Right ventricle myocardium superior (tissue), 1 donor: Measurements from ENCODE around the gene PREPL. TPM values are rescaled to one million over a fixed set of nuclear protein-coding genes. Genes with fewer than 3 reads are reported as not detected.

Source experiments
- ATAC-seq: fragments of 200-7000 bp; cut with Tn5 transposase; one replicate; pipeline ENCODE4 v1.9.1; 2020; ENCODE audit warnings: mild to moderate bottlenecking; ENCODE audit not compliant: poor library complexity
- DNase-seq: peaks from one replicate; pipeline ENCODE4 v3.0.0-alpha.2; 2020
- intact Hi-C: fragments of 100-400 bp; cut with DNase I; formaldehyde crosslinking; loops from one replicate; pipeline ENCODE4 v1.11.2; 2022
- total RNA-seq: library from RNA; stranded (reverse); fragmentation: NEBNext Ultra II Directional; extraction: Animal tissue kit (Norgen Biotek cat#: 25700); gene quantifications from one replicate; pipeline ENCODE4 v1.2.1, GENCODE V29; 2021
- donor health status: DM: no; HTN: yes; CAD: no; lungs with severe emphysema.

Gene PREPL
- total RNA-seq, 1 donor from 2014 or later, result 72.0 TPM

- intact Hi-C loops, result no loop called here
- no peak for ATAC-seq
- DNase-seq, result no peak
Observed at GRCh38 chr2:44273076-44273475, 88.2 kb downstream of the PREPL start.

GRCh38 chr2:44271296-44271695 lies 90.0 kb downstream of the PREPL start:
- no peak for ATAC-seq
- no peak for DNase-seq
- intact Hi-C loops, result no loop called here

- DNase-seq (no peak), ATAC-seq (no peak)
- intact Hi-C loops, result no loop called here
Observed at GRCh38 chr2:44269831-44270230, 91.5 kb downstream of the PREPL start.

- ATAC-seq, result peak; percentile 90
- intact Hi-C loops, result no loop called here
- DNase-seq, result no peak
Observed at GRCh38 chr2:44267796-44268648, 93.3 kb downstream of the PREPL start.

Other genes with a start within 250 kb of the PREPL start
- 54.8 TPM for gene PPM1B, start 192.6 kb downstream of the PREPL start, total RNA-seq
- gene SLC3A1, start 86.0 kb downstream of the PREPL start, total RNA-seq, result not detected
- 5.1 TPM for gene CAMKMT, start 453 bp upstream of the PREPL start, total RNA-seq